Measurements from ENCODE around the gene ARFGAP2.

Gene ARFGAP2

GRCh38 chr11:47131136-47131535 is 45.5 kb downstream of the ARFGAP2 start:
- TF ChIP-seq CTCF (IDR thresholded peaks at IDR 0.05; ENCODE audit: extremely low read depth, missing control alignments), result no peak
- DNase-seq (ENCODE audit: low spot score), result no peak

DNA sequence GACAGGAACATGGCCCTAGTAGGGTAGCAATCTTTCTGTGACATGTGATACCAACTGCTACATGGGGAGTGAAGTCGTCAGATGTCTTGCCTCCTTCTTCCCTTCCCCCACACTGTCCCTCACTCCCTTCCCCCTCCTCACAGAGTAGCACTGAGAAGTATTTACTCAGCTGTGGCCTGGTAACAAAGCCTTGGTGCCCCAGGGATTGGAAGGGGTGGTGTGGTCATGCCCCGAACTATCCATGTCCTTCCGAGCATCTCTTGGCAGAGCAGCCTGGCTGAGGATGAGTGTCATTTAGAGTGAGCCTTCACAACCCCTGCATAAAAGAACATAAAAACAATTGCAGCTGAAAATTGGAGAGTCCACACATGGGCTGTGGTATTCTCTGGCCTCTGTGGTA is 46.1 kb downstream of the ARFGAP2 start:
- no peak for TF ChIP-seq CTCF (IDR thresholded peaks at IDR 0.05; ENCODE audit: extremely low read depth, missing control alignments)

DNA sequence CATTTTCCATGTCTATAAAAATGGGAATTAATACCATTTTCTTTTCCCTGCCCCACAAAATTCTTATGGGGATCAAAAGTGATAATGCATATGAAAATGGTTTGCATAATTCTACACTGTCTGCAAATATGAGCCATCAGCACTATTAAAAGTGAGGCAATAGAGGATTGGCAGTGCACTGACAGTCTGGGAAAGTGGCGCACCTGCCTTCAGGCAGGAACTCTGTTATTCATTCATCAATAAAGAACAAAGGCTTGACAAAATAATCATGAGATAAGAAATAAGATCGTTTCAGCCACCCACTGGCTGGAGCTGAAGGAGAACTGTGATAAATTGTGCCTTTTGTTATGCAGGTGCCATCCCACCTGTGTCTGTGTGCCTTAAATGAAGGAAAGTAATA is 49.5 kb downstream of the ARFGAP2 start:
- DNase-seq (ENCODE audit: low spot score), result no peak
- no peak for TF ChIP-seq CTCF (IDR thresholded peaks at IDR 0.05; ENCODE audit: extremely low read depth, missing control alignments)

More for the DNA sequence above, 46.1 kb downstream of the ARFGAP2 start:
- no peak for DNase-seq (ENCODE audit: low spot score)

- no peak for TF ChIP-seq CTCF (IDR thresholded peaks at IDR 0.05; ENCODE audit: extremely low read depth, missing control alignments)
- DNase-seq (ENCODE audit: low spot score), result no peak
Measured at GRCh38 chr11:47125083-47125482, 51.6 kb downstream of the ARFGAP2 start.

DNA sequence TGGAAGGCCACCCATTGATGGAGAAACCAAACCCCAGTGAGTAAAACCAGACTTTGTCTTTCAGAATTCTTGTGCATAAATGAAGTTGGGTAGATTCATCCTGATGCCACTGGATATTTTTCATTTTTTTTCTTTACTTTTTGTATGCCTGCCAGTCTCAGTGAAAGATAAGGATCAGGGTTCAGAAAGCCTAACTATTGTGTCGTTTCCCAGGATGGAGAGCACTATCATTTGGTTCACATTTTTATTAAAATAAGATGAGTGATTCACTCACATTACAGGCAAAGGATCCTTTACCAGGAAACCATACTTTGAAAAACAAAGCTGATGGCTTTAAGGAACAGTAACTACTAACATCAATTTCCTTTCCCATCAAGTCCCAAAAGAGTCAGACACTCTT is 52.0 kb downstream of the ARFGAP2 start:
- no peak for TF ChIP-seq CTCF (IDR thresholded peaks at IDR 0.05; ENCODE audit: extremely low read depth, missing control alignments)
- no peak for DNase-seq (ENCODE audit: low spot score)

DNA sequence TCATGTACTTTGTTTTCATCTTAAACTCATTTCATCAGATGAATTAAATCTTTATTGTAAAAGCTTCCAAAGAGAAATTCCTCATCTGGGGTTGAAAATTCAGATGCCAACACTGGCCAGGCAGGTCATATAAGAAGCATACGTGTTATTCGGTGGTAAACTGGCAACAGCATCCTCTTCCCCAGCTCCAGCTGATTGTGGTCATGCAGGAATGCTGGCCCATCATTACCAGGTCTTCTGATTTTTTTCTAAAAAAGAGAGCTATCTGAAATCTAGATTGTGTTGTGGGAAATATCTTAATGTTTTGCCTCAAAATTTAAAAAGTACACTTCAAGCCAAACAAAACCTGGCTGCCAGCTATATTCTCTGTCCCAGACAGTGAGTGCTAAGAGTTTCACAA is 53.6 kb downstream of the ARFGAP2 start:
- no peak for DNase-seq (ENCODE audit: low spot score)
- no peak for TF ChIP-seq CTCF (IDR thresholded peaks at IDR 0.05; ENCODE audit: extremely low read depth, missing control alignments)

GRCh38 chr11:47121731-47122130 is 54.9 kb downstream of the ARFGAP2 start:
- no peak for TF ChIP-seq CTCF (IDR thresholded peaks at IDR 0.05; ENCODE audit: extremely low read depth, missing control alignments)
- DNase-seq (ENCODE audit: low spot score), result no peak
